HepG2 (cell line): ENCODE data around the gene NVL. TPM values are rescaled to one million over a fixed set of nuclear protein-coding genes. Genes with fewer than 3 reads are reported as not detected.

Experiments used
- ATAC-seq: fragments of 200-7000 bp; cut with Tn5 transposase; 3 replicates; pipeline ENCODE4 v1.9.1; 2020; ENCODE audit warnings: mild to moderate bottlenecking, moderate library complexity
- BruUV-seq: library from RNA; stranded (reverse); fragments of 400-500 nt; replicated peaks from 2 replicates; lab custom pipeline; 2021; lab: Mats Ljungman, UMichigan
- CTCF ChIA-PET: fragments of 300-600 bp; formaldehyde crosslinking; extraction: SDS; loops from one replicate; lab custom pipeline; 2021; ENCODE audit warnings: low total read pairs, inconsistent platforms, low intra/inter-chr PET ratio; lab: Yijun Ruan, JAX
- POLR2A ChIA-PET: fragments of 350-600 bp; sonication (Branson Sonifier 250); formaldehyde crosslinking; loops from one replicate; lab custom pipeline; 2020; ENCODE audit warnings: antibody characterized with exemption, inconsistent platforms; lab: Yijun Ruan, JAX
- DNase-seq: peaks from one replicate; pipeline ENCODE4 v3.0.0-alpha.2; 2015; ENCODE audit warnings: low spot score
- FAIRE-seq: peaks from 3 replicates; lab custom pipeline; 2011; peaks lifted over from hg19 to GRCh38; lab: Jason Lieb, UNC
- H2AFZ ChIP-seq: one replicate; pipeline ENCODE4 v1.6.1; 2011; ENCODE audit warnings: low read length, inconsistent platforms
- H3K27ac ChIP-seq: fragments of 300-600 bp; 3 replicates; pipeline ENCODE4 v1.8.0; 2011; ENCODE audit warnings: mixed run types, mild to moderate bottlenecking, mixed read lengths, low read length, inconsistent platforms; ENCODE audit not compliant: insufficient read depth; ENCODE audit errors: extremely low read length
- H3K27me3 ChIP-seq, 2 experiments: fragments of 200-600 bp in 1 of 2; 2 replicates in 1 of 2; 3 replicates in 1 of 2; pipeline versions ENCODE4 v1.6.0 to v1.8.0; 2011; ENCODE audit warnings: low read length in 2 of 2, mild to moderate bottlenecking in 2 of 2, moderate library complexity in 2 of 2, inconsistent platforms in 1 of 2; ENCODE audit not compliant: insufficient read depth in 2 of 2, control insufficient read depth in 1 of 2
- H3K36me3 ChIP-seq, 2 experiments: fragments of 200-600 bp in 1 of 2; replicated peaks in 1 of 2; 2 replicates in 1 of 2; 3 replicates in 1 of 2; pipeline versions ENCODE4 v1.5.1 to v1.8.0; 2011; ENCODE audit warnings: low read length in 2 of 2, inconsistent platforms in 1 of 2; ENCODE audit not compliant: insufficient read depth in 2 of 2, control insufficient read depth in 1 of 2
- H3K4me1 ChIP-seq: 2 replicates; pipeline ENCODE4 v1.5.1; 2012; ENCODE audit warnings: low read length, inconsistent platforms; ENCODE audit not compliant: insufficient read depth
- H3K4me2 ChIP-seq: 2 replicates; pipeline ENCODE4 v1.6.0; 2011; ENCODE audit warnings: low read depth, low read length, inconsistent platforms
- H3K4me3 ChIP-seq, 3 experiments: fragments of 200-600 bp in 1 of 3; sonication (generic), shearing (Covaris generic) in 1 of 3; replicated peaks in 1 of 3; 2 replicates each; pipeline ENCODE4 v1.5.1; 2011 to 2016; ENCODE audit warnings: low read length in 3 of 3, inconsistent platforms in 2 of 3, low read depth in 2 of 3, mild to moderate bottlenecking in 2 of 3, control low read depth in 1 of 3, mixed read lengths in 1 of 3; ENCODE audit not compliant: insufficient read depth in 1 of 3
- H3K79me2 ChIP-seq: one replicate; pipeline ENCODE4 v1.6.1; 2011; ENCODE audit warnings: low read length, inconsistent platforms; ENCODE audit not compliant: insufficient read depth
- H3K9ac ChIP-seq: 2 replicates; pipeline ENCODE4 v1.6.0; 2011; ENCODE audit warnings: mild to moderate bottlenecking, low read depth, low read length, inconsistent platforms; ENCODE audit not compliant: insufficient read depth
- H3K9me3 ChIP-seq: 2 replicates; pipeline ENCODE4 v1.5.1; 2012; ENCODE audit warnings: mild to moderate bottlenecking, low read length
- H4K20me1 ChIP-seq: 2 replicates; pipeline ENCODE4 v1.6.0; 2011; ENCODE audit warnings: inconsistent platforms, mild to moderate bottlenecking, low read length, moderate library complexity; ENCODE audit not compliant: insufficient read depth
- FOXO4 ChIP-seq: sonication (generic); formaldehyde crosslinking; conservative IDR thresholded peaks from 2 replicates; pipeline ENCODE4 v1.8.1; 2023; ENCODE audit warnings: missing genetic modification reagents
- HNRNPH1 ChIP-seq: fragments of 200-400 bp; formaldehyde crosslinking; optimal IDR thresholded peaks from 2 replicates; pipeline ENCODE3; 2017; ENCODE audit warnings: mild to moderate bottlenecking, low read depth, low read length
- STAT5B ChIP-seq: sonication (generic); formaldehyde crosslinking; IDR thresholded peaks from 2 replicates; pipeline ENCODE4 v1.4.0; 2020; ENCODE audit warnings: missing genetic modification reagents
- ZNF281 ChIP-seq: sonication (generic); formaldehyde crosslinking; IDR thresholded peaks from 2 replicates; pipeline ENCODE4 v1.4.0; 2020; ENCODE audit warnings: missing genetic modification reagents, borderline replicate concordance
- ZNF468 ChIP-seq: sonication (generic); formaldehyde crosslinking; IDR thresholded peaks from 2 replicates; pipeline ENCODE4 v1.8.0; 2022; ENCODE audit warnings: mild to moderate bottlenecking, moderate library complexity, missing genetic modification reagents
- ZNF674 ChIP-seq: sonication (generic); formaldehyde crosslinking; IDR thresholded peaks from 2 replicates; pipeline ENCODE4 v1.5.0; 2020; ENCODE audit warnings: low read depth, mild to moderate bottlenecking, missing genetic modification reagents
- ZNF768 ChIP-seq: sonication (generic); formaldehyde crosslinking; IDR thresholded peaks from 2 replicates; pipeline ENCODE4 v1.4.0; 2020; ENCODE audit warnings: missing genetic modification reagents
- WGBS: methylation state at CpG from one replicate; pipeline ENCODE4 v1.1.6; 2017; ENCODE audit warnings: low lambda C conversion rate; 5-methylcytosine and 5-hydroxymethylcytosine counted together
- in situ Hi-C: cut with HindIII; loops from 2 replicates; pipeline ENCODE4 v1.10.0; 2017; ENCODE audit warnings: low pct_unique_long_range_greater_than_20kb; ENCODE audit not compliant: extremely low pct_ligation_motif_present
- intact Hi-C: fragments of 100-400 bp; cut with micrococcal nuclease; formaldehyde crosslinking; loops from one replicate; pipeline ENCODE4 v1.10.0; 2022; ENCODE audit not compliant: unreplicated experiment
- polyA plus RNA-seq, 8 experiments: library from polyadenylated mRNA; depleted of rRNA in 3 of 8; stranded (reverse) in 7 of 8; unstranded in 1 of 8; fragments of >200 nt; fragmentation: Illumina TruSeq in 4 of 8; extraction: Trizol in 4 of 8; gene quantifications; 2 replicates each; pipeline versions ENCODE4 v1.2.1 to v1.2.3, GENCODE V29; 2011 to 2016; ENCODE audit warnings: low read depth in 4 of 8, missing spikeins in 1 of 8, mixed read lengths in 1 of 8; ENCODE audit not compliant: insufficient read depth in 1 of 8
- total RNA-seq, 5 experiments: library from RNA; depleted of rRNA; stranded (reverse); fragments of >200 nt; fragmentation: Illumina TruSeq; extraction: Trizol; gene quantifications; 2 replicates each; pipeline ENCODE4 v1.2.3, GENCODE V29; 2016; ENCODE audit warnings: low read depth in 1 of 5

NVL gene
- total and polyA plus RNA-seq, 2 of the 13 experiments (the other 11 are each of a cell fraction or from before 2014, with no cell fraction given) = 8.3 to 21.0 TPM

GRCh38 chr1:224267925-224268324 is 62.0 kb downstream of the NVL start:
- in situ Hi-C loops = no loop called here
- DNase-seq (no peak), ATAC-seq (no peak), FAIRE-seq (no peak)
- Histone ChIP-seq H3K4me1 (no peaks in the 10 kb centered on the region), H2AFZ (no peak overlapping the region), H3K36me3 (0 out of 5 replicates have a peak, but pooled peaks cover 0 to 4% of the 10 kb centered on the region in 2 experiments), H3K9me3 (no peaks in the 10 kb centered on the region), H3K4me3 (no peak overlapping the region), H3K4me2 (no peak overlapping the region), H3K27me3 (no peaks in the 10 kb centered on the region), H3K27ac (no peak overlapping the region), H4K20me1 (no peaks in the 10 kb centered on the region), H3K9ac (no peak overlapping the region)
- ChIA-PET CTCF (no interaction called here), POLR2A (no interaction called here)
- intact Hi-C loops = loop anchor here (10.0 kb wide), 1 partner anchor 57 kb away; no protein-coding TSS in a partner anchor
- WGBS = 94% methylated on average over 4 of the region's 4 CpGs
- no TSS peak for BruUV-seq
- TF ChIP-seq ZNF468 (CRISPR knock-in tag) (no peak), ZNF674 (CRISPR knock-in tag) (no peak), ZNF768 (CRISPR knock-in tag) (no peak), HNRNPH1 (no peak), ZNF281 (CRISPR knock-in tag) (no peak), FOXO4 (CRISPR knock-in tag) (no peak), STAT5B (CRISPR knock-in tag) (no peak)
- TF ChIP-seq, all 625 proteins: peak for 0
- no peaks in the 10 kb centered on the region for H3K79me2 ChIP-seq
